ENCODE results near the gene DEDD2. TPM values are rescaled to one million over a fixed set of nuclear protein-coding genes. Genes with fewer than 3 reads are reported as not detected.

Gene DEDD2
- total RNA-seq, 2 donors from 2014 or later = 72.1 to 89.9 TPM

GRCh38 chr19:42174958-42175734 is 42.3 kb downstream of the DEDD2 start:
- no peaks in the 10 kb centered on the region for H3K9me3 ChIP-seq (ENCODE audit: control insufficient read depth, low read length, poor library complexity, severe bottlenecking)
- ATAC-seq (no peak), DNase-seq (no peak)
- Mint-ChIP-seq H3K27ac (peak overlapping the region; percentile 29), H3K27me3 (peaks cover 17% of the 10 kb centered on the region), H3K4me3 (no peak overlapping the region), H3K36me3 (ENCODE audit: low read depth) (peaks cover 9% of the 10 kb centered on the region), H3K4me1 (peaks cover 19% of the 10 kb centered on the region)

GRCh38 chr19:42174188-42174587 is 43.3 kb downstream of the DEDD2 start:
- DNase-seq (no peak), ATAC-seq (no peak)
- no peaks in the 10 kb centered on the region for H3K9me3 ChIP-seq (ENCODE audit: control insufficient read depth, low read length, poor library complexity, severe bottlenecking)
- Mint-ChIP-seq H3K27me3 (peaks cover 17% of the 10 kb centered on the region), H3K4me1 (peaks cover 19% of the 10 kb centered on the region), H3K4me3 (no peak overlapping the region), H3K36me3 (ENCODE audit: low read depth) (peaks cover 9% of the 10 kb centered on the region), H3K27ac (no peak overlapping the region)

DNA sequence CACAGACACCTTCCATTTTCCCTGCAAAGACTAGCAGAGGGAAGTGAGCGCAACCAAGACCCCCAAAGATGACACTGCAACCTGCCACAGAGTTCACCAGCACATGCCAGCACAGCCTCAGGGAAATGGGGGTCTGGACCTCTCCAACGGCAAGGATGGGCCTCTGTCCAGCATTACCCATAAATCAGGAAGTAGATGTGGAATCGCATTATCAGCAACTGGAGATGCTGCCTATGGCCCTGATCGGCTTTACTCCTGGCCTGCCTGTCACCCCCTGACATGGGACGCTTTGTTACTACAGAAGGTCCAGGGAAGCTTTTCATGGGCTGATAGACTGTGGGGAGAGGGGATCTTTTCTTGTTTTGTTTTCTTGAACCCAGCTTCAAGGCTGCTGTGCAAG is 43.8 kb downstream of the DEDD2 start:
- Mint-ChIP-seq H3K27me3 (peaks cover 17% of the 10 kb centered on the region), H3K4me1 (peaks cover 19% of the 10 kb centered on the region), H3K4me3 (no peak overlapping the region), H3K36me3 (ENCODE audit: low read depth) (peaks cover 9% of the 10 kb centered on the region), H3K27ac (no peak overlapping the region)
- no peak for ATAC-seq
- no peaks in the 10 kb centered on the region for H3K9me3 ChIP-seq (ENCODE audit: control insufficient read depth, low read length, poor library complexity, severe bottlenecking)
- DNase-seq = no peak

GRCh38 chr19:42172261-42172660 is 45.2 kb downstream of the DEDD2 start:
- no peak overlapping the region for H3K27ac Mint-ChIP-seq
- no peak for DNase-seq
- no peak overlapping the region for H3K4me3 Mint-ChIP-seq
- ATAC-seq = no peak
- peaks cover 9% of the 10 kb centered on the region for H3K36me3 Mint-ChIP-seq (ENCODE audit: low read depth)
- peaks cover 22% of the 10 kb centered on the region for H3K4me1 Mint-ChIP-seq
- peaks cover 17% of the 10 kb centered on the region for H3K27me3 Mint-ChIP-seq
- no peaks in the 10 kb centered on the region for H3K9me3 ChIP-seq (ENCODE audit: control insufficient read depth, low read length, poor library complexity, severe bottlenecking)

DNA sequence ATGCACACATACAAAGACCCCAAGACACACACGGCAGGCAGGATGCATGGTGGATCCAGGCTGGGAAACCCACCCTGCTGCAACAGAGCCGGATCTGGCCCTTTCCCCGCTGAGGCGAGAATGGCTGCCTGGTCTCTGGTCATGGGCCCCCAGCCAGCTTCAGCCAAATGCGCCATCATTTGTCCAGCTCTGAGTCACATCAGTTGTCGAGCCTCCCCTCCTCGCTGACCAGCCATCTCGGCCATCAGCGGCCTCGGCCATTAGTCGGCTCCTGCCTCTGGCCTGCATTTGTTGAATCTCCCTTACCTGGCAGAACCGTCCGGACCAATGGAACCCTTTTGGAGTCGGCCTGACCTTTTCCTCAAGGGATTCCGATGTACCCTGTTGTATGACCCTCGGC is 46.8 kb downstream of the DEDD2 start:
- Mint-ChIP-seq H3K27ac (no peak overlapping the region), H3K4me1 (peaks cover 15% of the 10 kb centered on the region), H3K4me3 (no peak overlapping the region), H3K27me3 (peaks cover 10% of the 10 kb centered on the region), H3K36me3 (ENCODE audit: low read depth) (peaks cover 4% of the 10 kb centered on the region)
- H3K9me3 ChIP-seq (ENCODE audit: control insufficient read depth, low read length, poor library complexity, severe bottlenecking) = no peaks in the 10 kb centered on the region
- DNase-seq = no peak
- ATAC-seq = no peak

- H3K36me3 Mint-ChIP-seq (ENCODE audit: low read depth) = peaks cover 4% of the 10 kb centered on the region
- DNase-seq (no peak), ATAC-seq (no peak)
- H3K4me1 Mint-ChIP-seq = peaks cover 6% of the 10 kb centered on the region
- H3K4me3 Mint-ChIP-seq = no peak overlapping the region
- peaks cover 4% of the 10 kb centered on the region for H3K27me3 Mint-ChIP-seq
- no peaks in the 10 kb centered on the region for H3K9me3 ChIP-seq (ENCODE audit: control insufficient read depth, low read length, poor library complexity, severe bottlenecking)
- H3K27ac Mint-ChIP-seq = no peak overlapping the region
These were observed 47.7 kb downstream of the DEDD2 start for GRCh38 chr19:42169486-42170413.

GRCh38 chr19:42168206-42168605 is 49.3 kb downstream of the DEDD2 start:
- ATAC-seq = no peak

GRCh38 chr19:42166316-42166715 is 51.2 kb downstream of the DEDD2 start:
- H3K9me3 ChIP-seq (ENCODE audit: control insufficient read depth, low read length, poor library complexity, severe bottlenecking) = no peaks in the 10 kb centered on the region
- Mint-ChIP-seq H3K36me3 (ENCODE audit: low read depth) (peaks cover 4% of the 10 kb centered on the region), H3K27ac (no peak overlapping the region), H3K27me3 (peaks cover under 1% of the 10 kb centered on the region), H3K4me1 (peaks cover 7% of the 10 kb centered on the region), H3K4me3 (peak overlapping the region; percentile 43)
- no peak for ATAC-seq
- DNase-seq = no peak

More at GRCh38 chr19:42168206-42168605, 49.3 kb downstream of the DEDD2 start:
- H3K27me3 Mint-ChIP-seq = no peaks in the 10 kb centered on the region
- no peak overlapping the region for H3K4me3 Mint-ChIP-seq
- no peaks in the 10 kb centered on the region for H3K9me3 ChIP-seq (ENCODE audit: control insufficient read depth, low read length, poor library complexity, severe bottlenecking)
- no peak overlapping the region for H3K27ac Mint-ChIP-seq
- peaks cover 6% of the 10 kb centered on the region for H3K4me1 Mint-ChIP-seq
- DNase-seq = no peak
- peaks cover 4% of the 10 kb centered on the region for H3K36me3 Mint-ChIP-seq (ENCODE audit: low read depth)

DNA sequence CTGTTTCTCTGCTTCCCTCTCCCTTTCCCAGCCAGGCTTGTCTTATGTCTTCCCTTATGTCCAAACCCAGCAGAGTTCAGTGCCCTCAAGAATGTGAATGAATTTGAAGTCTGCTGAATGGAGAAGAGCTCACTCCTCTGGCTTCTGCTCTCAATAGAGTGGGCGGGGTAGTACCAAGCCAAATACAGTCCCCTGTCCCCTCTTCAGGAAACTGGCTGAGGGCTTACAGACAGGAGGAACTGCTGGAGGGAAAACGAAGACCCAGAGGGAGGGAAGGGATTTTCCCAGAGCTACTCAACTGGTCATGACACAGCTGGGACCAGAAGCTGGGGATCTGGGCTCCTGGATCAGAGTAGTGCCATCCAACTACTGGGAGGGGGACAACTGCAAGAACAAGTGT is 52.3 kb downstream of the DEDD2 start:
- ATAC-seq (no peak), DNase-seq (no peak)
- peaks cover 6% of the 10 kb centered on the region for H3K4me1 Mint-ChIP-seq
- peaks cover 9% of the 10 kb centered on the region for H3K27me3 Mint-ChIP-seq
- H3K9me3 ChIP-seq (ENCODE audit: control insufficient read depth, low read length, poor library complexity, severe bottlenecking) = no peaks in the 10 kb centered on the region
- no peaks in the 10 kb centered on the region for H3K36me3 Mint-ChIP-seq (ENCODE audit: low read depth)
- no peak overlapping the region for H3K4me3 Mint-ChIP-seq
- no peak overlapping the region for H3K27ac Mint-ChIP-seq

- H3K9me3 ChIP-seq (ENCODE audit: control insufficient read depth, low read length, poor library complexity, severe bottlenecking) = no peaks in the 10 kb centered on the region
- no peaks in the 10 kb centered on the region for H3K36me3 Mint-ChIP-seq (ENCODE audit: low read depth)
- H3K27ac Mint-ChIP-seq = no peak overlapping the region
- no peak overlapping the region for H3K4me3 Mint-ChIP-seq
- peaks cover 7% of the 10 kb centered on the region for H3K4me1 Mint-ChIP-seq
- no peak for DNase-seq
- no peak for ATAC-seq
- H3K27me3 Mint-ChIP-seq = peaks cover 9% of the 10 kb centered on the region
These were observed 55.7 kb downstream of the DEDD2 start for GRCh38 chr19:42161616-42162263.

GRCh38 chr19:42159942-42160341 is 57.5 kb downstream of the DEDD2 start:
- Mint-ChIP-seq H3K27ac (no peak overlapping the region), H3K4me3 (no peak overlapping the region), H3K4me1 (peaks cover 15% of the 10 kb centered on the region), H3K27me3 (peaks cover 9% of the 10 kb centered on the region), H3K36me3 (ENCODE audit: low read depth) (peaks cover 2% of the 10 kb centered on the region)
- no peak for DNase-seq
- no peaks in the 10 kb centered on the region for H3K9me3 ChIP-seq (ENCODE audit: control insufficient read depth, low read length, poor library complexity, severe bottlenecking)
- no peak for ATAC-seq

DNA sequence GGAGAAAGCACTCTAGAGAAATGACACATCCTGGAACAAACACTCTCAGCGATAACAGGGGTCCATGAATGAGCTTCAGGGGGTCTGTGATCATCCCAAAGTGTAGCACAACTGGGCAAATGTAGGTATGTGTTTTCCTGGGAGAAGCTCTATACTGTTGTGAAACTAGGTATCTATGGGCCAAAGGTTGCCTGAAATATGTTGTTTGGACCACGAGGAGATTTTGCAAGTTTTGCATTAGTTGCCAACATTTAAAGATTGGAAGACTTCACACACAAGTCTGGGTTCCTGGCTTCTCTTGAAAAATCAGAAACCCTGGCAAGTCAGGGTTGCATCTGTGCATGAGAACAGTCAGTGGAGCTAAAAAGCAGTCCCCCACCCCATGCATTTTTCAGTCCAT is 58.6 kb downstream of the DEDD2 start:
- Mint-ChIP-seq H3K4me3 (no peak overlapping the region), H3K27me3 (peaks cover 9% of the 10 kb centered on the region), H3K36me3 (ENCODE audit: low read depth) (peaks cover 6% of the 10 kb centered on the region), H3K27ac (no peak overlapping the region), H3K4me1 (peaks cover 24% of the 10 kb centered on the region)
- H3K9me3 ChIP-seq (ENCODE audit: control insufficient read depth, low read length, poor library complexity, severe bottlenecking) = no peaks in the 10 kb centered on the region
- DNase-seq (no peak), ATAC-seq (no peak)

DNA sequence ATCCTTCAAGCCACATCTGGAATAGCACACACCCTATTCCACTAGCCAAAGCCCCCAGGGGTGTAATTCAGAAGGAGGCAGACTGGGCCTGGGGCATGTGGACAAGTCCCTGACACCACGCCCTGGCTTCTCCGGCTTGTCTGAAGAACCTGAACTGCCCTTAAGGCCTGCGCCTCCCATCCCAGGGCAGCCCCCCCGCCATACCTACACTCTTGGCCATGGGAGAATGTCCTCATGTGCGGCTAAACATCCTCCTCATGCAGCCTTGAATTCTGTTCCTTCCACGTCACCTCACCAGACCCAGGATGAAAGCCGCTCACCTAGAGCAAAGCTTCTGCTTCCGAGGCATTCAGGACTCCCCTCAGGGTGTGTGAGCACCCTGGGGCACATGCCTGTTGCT is 60.9 kb downstream of the DEDD2 start:
- ATAC-seq (no peak), DNase-seq (no peak)
- H3K4me1 Mint-ChIP-seq = peaks cover 28% of the 10 kb centered on the region
- no peak overlapping the region for H3K27ac Mint-ChIP-seq
- H3K4me3 Mint-ChIP-seq = no peak overlapping the region
- H3K9me3 ChIP-seq (ENCODE audit: control insufficient read depth, low read length, poor library complexity, severe bottlenecking) = no peaks in the 10 kb centered on the region
- peaks cover 6% of the 10 kb centered on the region for H3K36me3 Mint-ChIP-seq (ENCODE audit: low read depth)
- H3K27me3 Mint-ChIP-seq = peaks cover 9% of the 10 kb centered on the region
